ENCODE results near the gene PTPRN2. TPM values are rescaled to one million over a fixed set of nuclear protein-coding genes. Genes with fewer than 3 reads are reported as not detected.

The PTPRN2 gene
- polyA plus RNA-seq, 1 experiment, result 0.31 TPM

DNA sequence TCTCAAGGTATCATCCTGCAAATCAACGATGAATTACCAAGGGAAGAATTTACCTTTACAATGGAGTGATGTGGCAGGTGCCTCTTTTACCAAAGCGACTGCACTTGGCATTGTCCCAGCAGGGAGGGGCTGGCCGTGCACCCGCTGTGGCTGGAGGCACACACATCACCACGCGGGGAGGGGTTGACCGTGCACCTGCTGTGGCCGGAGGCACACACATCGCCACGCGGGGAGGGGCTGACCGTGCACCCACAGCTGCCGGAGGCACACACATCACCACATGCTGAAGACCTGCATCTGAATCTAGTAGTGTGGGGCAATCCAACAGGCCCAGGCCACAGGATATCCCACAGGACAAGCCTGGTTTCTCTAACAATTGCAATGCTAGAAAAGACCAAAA, 757.3 kb downstream of the PTPRN2 start:
- Histone ChIP-seq H3K4me3 (ENCODE audit: low read depth, low read length) (no peak overlapping the region), H3K36me3 (ENCODE audit: control insufficient read depth, insufficient read depth, low read length) (no peaks in the 10 kb centered on the region), H3K27me3 (ENCODE audit: control insufficient read depth, insufficient read depth, low read length) (no peaks in the 10 kb centered on the region)
- POLR2A ChIA-PET, result no interaction called here
- TF ChIP-seq CTCF (IDR thresholded peaks at IDR 0.05; ENCODE audit: insufficient read depth, low read depth, low read length), result no peak
- no peak for DNase-seq (ENCODE audit: low read depth)
- CTCF ChIA-PET, result no interaction called here

DNA sequence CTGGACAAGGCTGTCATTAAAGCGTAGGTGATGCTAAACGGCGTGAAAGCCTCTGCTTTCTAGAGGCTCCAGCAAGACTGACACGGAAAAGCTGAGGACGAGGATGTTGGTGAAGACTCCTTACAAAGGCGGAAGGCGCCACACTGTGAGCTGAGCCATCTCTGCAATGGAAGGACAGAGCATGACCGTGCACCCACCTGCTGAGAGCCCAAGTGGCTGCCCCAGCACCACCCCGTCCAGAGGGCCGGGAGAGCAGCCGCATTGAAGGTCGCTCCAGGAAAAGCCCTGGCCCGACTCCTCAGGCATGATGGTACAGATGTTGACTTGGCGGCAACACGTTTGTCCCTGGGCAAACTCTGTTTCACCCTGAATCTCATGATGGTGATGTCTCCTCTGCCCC, 758.1 kb downstream of the PTPRN2 start:
- Histone ChIP-seq H3K36me3 (ENCODE audit: control insufficient read depth, insufficient read depth, low read length) (no peaks in the 10 kb centered on the region), H3K27me3 (ENCODE audit: control insufficient read depth, insufficient read depth, low read length) (no peaks in the 10 kb centered on the region), H3K4me3 (ENCODE audit: low read depth, low read length) (no peak overlapping the region)
- ChIA-PET POLR2A (no interaction called here), CTCF (no interaction called here)
- no peak for DNase-seq (ENCODE audit: low read depth)
- no peak for TF ChIP-seq CTCF (IDR thresholded peaks at IDR 0.05; ENCODE audit: insufficient read depth, low read depth, low read length)

- ChIA-PET CTCF (no interaction called here), POLR2A (no interaction called here)
- DNase-seq (ENCODE audit: low read depth), result no peak
- H3K27me3 ChIP-seq (ENCODE audit: control insufficient read depth, insufficient read depth, low read length), result no peaks in the 10 kb centered on the region
- TF ChIP-seq CTCF (IDR thresholded peaks at IDR 0.05; ENCODE audit: insufficient read depth, low read depth, low read length), result no peak
- H3K36me3 ChIP-seq (ENCODE audit: control insufficient read depth, insufficient read depth, low read length), result no peaks in the 10 kb centered on the region
- H3K4me3 ChIP-seq (ENCODE audit: low read depth, low read length), result no peak overlapping the region
Observed at GRCh38 chr7:157828881-157829280, 758.7 kb downstream of the PTPRN2 start.

DNA sequence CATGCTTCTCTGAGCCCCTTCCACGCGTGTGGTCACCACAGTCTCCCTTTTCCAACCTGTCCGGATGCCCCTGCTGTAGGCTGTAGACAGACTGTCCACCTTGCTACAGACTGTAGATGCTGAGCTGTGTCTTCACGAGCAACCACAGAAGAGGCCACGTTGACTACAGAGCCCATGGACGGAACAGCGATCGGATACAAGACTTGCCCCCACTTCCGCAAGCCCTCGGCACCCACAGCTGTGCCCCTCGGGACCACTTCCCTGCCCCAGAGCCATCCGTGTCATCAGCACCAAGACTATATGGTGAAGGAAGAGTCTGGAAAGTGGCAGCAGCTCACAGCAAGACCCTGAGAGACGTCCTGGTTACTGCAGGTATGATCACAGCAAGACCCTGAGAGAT, 759.4 kb downstream of the PTPRN2 start:
- H3K27me3 ChIP-seq (ENCODE audit: control insufficient read depth, insufficient read depth, low read length), result no peaks in the 10 kb centered on the region
- H3K36me3 ChIP-seq (ENCODE audit: control insufficient read depth, insufficient read depth, low read length), result no peaks in the 10 kb centered on the region
- ChIA-PET POLR2A (no interaction called here), CTCF (no interaction called here)
- TF ChIP-seq CTCF (IDR thresholded peaks at IDR 0.05; ENCODE audit: insufficient read depth, low read depth, low read length), result no peak
- DNase-seq (ENCODE audit: low read depth), result no peak
- no peak overlapping the region for H3K4me3 ChIP-seq (ENCODE audit: low read depth, low read length)

- DNase-seq (ENCODE audit: low read depth), result no peak
- Histone ChIP-seq H3K36me3 (ENCODE audit: control insufficient read depth, insufficient read depth, low read length) (no peaks in the 10 kb centered on the region), H3K4me3 (ENCODE audit: low read depth, low read length) (no peak overlapping the region), H3K27me3 (ENCODE audit: control insufficient read depth, insufficient read depth, low read length) (no peaks in the 10 kb centered on the region)
- CTCF ChIA-PET, result no interaction called here
- TF ChIP-seq CTCF (IDR thresholded peaks at IDR 0.05; ENCODE audit: insufficient read depth, low read depth, low read length), result no peak
- POLR2A ChIA-PET, result no interaction called here
Observed at GRCh38 chr7:157827863-157828160, 759.8 kb downstream of the PTPRN2 start.

All from BJ (cell line).